Skeletal muscle tissue (tissue), 4 donors: ENCODE data around the gene BOC. TPM values are rescaled to one million over a fixed set of nuclear protein-coding genes. Genes with fewer than 3 reads are reported as not detected.

ENCODE experiments used
- H3K27ac ChIP-seq: one replicate; pipeline ENCODE4 v1.7.0; 2013; ENCODE audit warnings: mild to moderate bottlenecking, low read depth, low read length, inconsistent platforms
- H3K27me3 ChIP-seq, 3 donors: one replicate each; pipeline ENCODE4 v1.7.0; 2013; ENCODE audit warnings: low read length in 3 of 3; ENCODE audit not compliant: control insufficient read depth in 3 of 3, insufficient read depth in 3 of 3
- H3K36me3 ChIP-seq, 3 donors: one replicate each; pipeline ENCODE4 v1.7.0; 2013; ENCODE audit warnings: low read length in 3 of 3; ENCODE audit not compliant: control insufficient read depth in 3 of 3, insufficient read depth in 3 of 3
- H3K4me1 ChIP-seq, 3 donors: one replicate each; pipeline ENCODE4 v1.7.0; 2013; ENCODE audit warnings: low read length in 3 of 3, mild to moderate bottlenecking in 3 of 3; ENCODE audit not compliant: control insufficient read depth in 3 of 3, insufficient read depth in 3 of 3
- H3K4me3 ChIP-seq, 3 donors: one replicate each; pipeline ENCODE4 v1.7.0; 2013; ENCODE audit warnings: low read length in 3 of 3
- H3K9ac ChIP-seq, 3 donors: one replicate each; pipeline ENCODE4 v1.7.0; 2013; ENCODE audit warnings: low read length in 3 of 3, mild to moderate bottlenecking in 3 of 3, moderate library complexity in 2 of 3, low read depth in 1 of 3
- H3K9me3 ChIP-seq, 3 donors: one replicate each; pipeline ENCODE4 v1.7.0; 2013; ENCODE audit warnings: low read length in 3 of 3; ENCODE audit not compliant: control insufficient read depth in 3 of 3
- total RNA-seq: library from RNA; depleted of rRNA; stranded (reverse); fragments of >200 nt; gene quantifications from one replicate; pipeline ENCODE4 v1.2.3, GENCODE V29; 2014
- donor health status: Osteomylitis.

The BOC gene
- total RNA-seq, 1 donor from 2014 or later, result 28.7 TPM

DNA sequence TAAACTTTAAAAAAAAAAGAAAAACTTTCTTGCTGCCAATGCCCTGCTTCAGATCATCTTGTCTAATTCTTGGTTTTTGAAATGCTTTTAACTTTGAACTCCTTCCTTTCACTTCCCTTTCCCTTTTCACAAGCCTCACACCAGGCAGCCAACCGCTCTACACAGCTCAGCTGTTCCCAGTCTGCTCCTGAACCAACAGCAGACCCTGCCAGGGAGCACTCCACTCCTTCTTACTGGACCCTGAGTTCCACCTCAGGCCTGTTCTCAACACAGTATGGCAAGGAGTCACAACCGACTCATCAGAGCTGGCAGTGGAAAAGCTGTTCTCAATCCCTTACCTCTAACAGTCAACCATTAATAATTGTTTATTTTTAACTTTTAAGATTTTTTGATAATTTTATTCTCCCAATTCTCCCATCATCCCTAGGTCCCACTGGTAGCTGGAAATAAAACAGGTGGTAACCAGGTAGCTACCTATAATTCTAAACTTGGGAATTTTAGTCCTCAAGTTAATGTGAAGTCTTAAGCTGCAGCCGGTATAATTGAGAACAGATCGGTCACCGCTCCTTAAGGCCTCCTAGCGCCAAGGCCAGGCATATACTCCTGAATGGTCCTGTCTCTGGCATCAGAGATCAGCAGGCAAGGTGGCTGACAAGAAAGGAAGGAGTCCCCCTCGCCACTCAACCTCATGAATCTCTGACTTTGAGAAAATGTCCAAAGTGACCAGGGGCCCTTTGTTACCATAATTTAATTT lies 43.9 kb downstream of the BOC start:
- H3K9me3 ChIP-seq, result no peaks in the 10 kb centered on the region
- no peak overlapping the region for H3K27ac ChIP-seq
- H3K27me3 ChIP-seq, result no peaks in the 10 kb centered on the region
- no peak overlapping the region for H3K4me3 ChIP-seq
- peaks cover 0 to 10% (median 0%) of the 10 kb centered on the region in 3 donors for H3K36me3 ChIP-seq
- peaks cover 9 to 18% (median 18%) of the 10 kb centered on the region in 3 donors for H3K4me1 ChIP-seq
- H3K9ac ChIP-seq, result peak overlapping the region in 1 of 3 donors; percentile 25

- no peak overlapping the region for H3K27ac ChIP-seq
- H3K4me1 ChIP-seq, result peaks cover 9 to 21% (median 18%) of the 10 kb centered on the region in 3 donors
These were observed 44.7 kb downstream of the BOC start for GRCh38 chr3:113255854-113256615.

DNA sequence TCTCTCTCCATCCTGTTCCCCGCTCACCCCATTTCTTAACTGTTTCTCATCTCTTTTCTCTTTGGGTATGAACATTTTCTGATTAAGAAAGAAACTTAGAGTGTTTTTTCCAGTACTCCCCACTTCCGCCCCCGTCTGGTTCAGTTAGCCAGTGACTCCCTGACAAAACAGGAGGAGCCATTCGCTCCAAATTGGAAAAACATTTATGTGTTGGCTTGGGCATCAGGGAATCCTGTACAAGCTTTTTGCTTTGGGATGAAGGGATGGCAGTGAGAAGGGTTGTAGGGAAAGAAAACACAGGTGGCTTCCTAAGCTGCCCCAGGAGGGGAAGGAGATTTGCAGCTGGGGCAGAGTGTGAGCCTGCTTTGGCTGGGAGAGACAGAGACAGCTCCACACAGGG lies 47.0 kb downstream of the BOC start:
- Histone ChIP-seq H3K4me1 (peaks cover 20 to 33% (median 29%) of the 10 kb centered on the region in 3 donors), H3K9me3 (no peaks in the 10 kb centered on the region), H3K36me3 (no peaks in the 10 kb centered on the region), H3K9ac (no peak overlapping the region), H3K4me3 (no peak overlapping the region), H3K27ac (no peak overlapping the region), H3K27me3 (no peaks in the 10 kb centered on the region)

More at GRCh38 chr3:113255854-113256615, 44.7 kb downstream of the BOC start:
- no peaks in the 10 kb centered on the region for H3K27me3 ChIP-seq
- no peak overlapping the region for H3K9ac ChIP-seq
- H3K36me3 ChIP-seq, result peaks cover 0 to 4% (median 0%) of the 10 kb centered on the region in 3 donors
- no peak overlapping the region for H3K4me3 ChIP-seq
- H3K9me3 ChIP-seq, result no peaks in the 10 kb centered on the region

GRCh38 chr3:113259196-113259595 lies 47.8 kb downstream of the BOC start:
- Histone ChIP-seq H3K36me3 (peaks cover 0 to 2% (median 0%) of the 10 kb centered on the region in 3 donors), H3K9ac (no peak overlapping the region), H3K27ac (no peak overlapping the region), H3K4me1 (peaks cover 25 to 34% (median 28%) of the 10 kb centered on the region in 3 donors), H3K27me3 (no peaks in the 10 kb centered on the region), H3K9me3 (no peaks in the 10 kb centered on the region), H3K4me3 (no peak overlapping the region)

GRCh38 chr3:113261063-113261625 lies 49.8 kb downstream of the BOC start:
- Histone ChIP-seq H3K4me1 (peaks cover 28 to 36% (median 30%) of the 10 kb centered on the region in 3 donors), H3K27ac (peak overlapping the region; percentile 53), H3K9me3 (no peaks in the 10 kb centered on the region), H3K27me3 (no peaks in the 10 kb centered on the region), H3K4me3 (no peak overlapping the region), H3K9ac (no peak overlapping the region), H3K36me3 (peaks cover 0 to 2% (median 0%) of the 10 kb centered on the region in 3 donors)

DNA sequence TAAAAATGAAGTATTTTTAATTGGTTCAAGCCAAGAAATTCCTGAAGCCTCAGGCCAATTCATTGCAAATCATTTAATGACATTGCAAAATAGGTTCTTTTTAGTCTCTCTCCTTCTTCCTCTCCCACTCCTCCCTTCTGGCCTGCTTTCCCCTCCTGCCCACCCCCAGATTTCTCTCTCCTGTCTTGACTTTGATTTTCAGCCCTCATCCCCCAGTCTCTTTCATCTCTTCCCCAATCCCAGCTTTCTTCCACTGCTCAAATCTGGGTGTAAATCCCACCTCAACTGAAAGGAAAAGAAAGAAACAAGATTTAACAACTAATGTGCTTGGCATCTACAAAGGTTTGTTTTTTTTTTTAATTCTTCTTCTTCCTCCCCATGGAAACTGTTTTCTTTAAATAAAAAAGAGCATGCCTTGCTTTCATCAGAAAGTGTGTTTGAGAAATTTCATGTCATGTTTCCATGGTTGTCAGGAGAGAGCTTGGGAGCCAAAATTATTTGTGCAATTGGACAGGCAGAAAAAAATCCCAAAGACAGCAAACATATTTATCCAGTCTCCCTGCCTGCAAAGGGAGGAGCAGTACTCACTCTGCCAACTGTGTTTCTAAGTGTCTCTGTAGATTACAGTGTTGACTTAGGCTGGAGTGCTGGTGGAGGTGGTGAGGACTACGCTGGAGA lies 50.4 kb downstream of the BOC start:
- Histone ChIP-seq H3K36me3 (peaks cover 0 to 2% (median 0%) of the 10 kb centered on the region in 3 donors), H3K27me3 (no peaks in the 10 kb centered on the region), H3K9me3 (no peaks in the 10 kb centered on the region), H3K27ac (peak overlapping the region; percentile 53), H3K4me3 (no peak overlapping the region), H3K9ac (no peak overlapping the region), H3K4me1 (peaks cover 28 to 36% (median 30%) of the 10 kb centered on the region in 3 donors)

DNA sequence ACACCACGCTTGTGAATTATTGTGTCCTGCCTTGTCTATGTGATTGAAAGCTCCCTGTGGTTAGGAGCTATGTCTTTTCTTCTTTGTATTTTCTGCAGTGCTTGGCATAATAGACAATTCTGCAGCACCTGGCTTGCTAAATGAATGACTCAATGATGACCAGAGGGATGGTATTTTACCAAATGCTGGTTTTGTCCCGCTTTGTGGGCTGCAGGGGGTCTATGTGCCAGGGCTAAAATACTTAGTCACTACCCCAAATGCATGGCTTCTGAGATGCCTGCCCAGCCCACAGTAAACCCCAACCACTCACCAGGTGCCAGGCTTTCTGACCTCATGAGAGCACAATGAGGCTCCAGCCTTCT lies 50.9 kb downstream of the BOC start:
- Histone ChIP-seq H3K4me3 (no peak overlapping the region), H3K27me3 (no peaks in the 10 kb centered on the region), H3K9me3 (no peaks in the 10 kb centered on the region), H3K9ac (no peak overlapping the region), H3K4me1 (peaks cover 28 to 36% (median 30%) of the 10 kb centered on the region in 3 donors), H3K27ac (no peak overlapping the region), H3K36me3 (peaks cover 0 to 2% (median 0%) of the 10 kb centered on the region in 3 donors)

- no peak overlapping the region for H3K9ac ChIP-seq
- peaks cover 0 to 3% (median 0%) of the 10 kb centered on the region in 3 donors for H3K36me3 ChIP-seq
- H3K9me3 ChIP-seq, result no peaks in the 10 kb centered on the region
- H3K27me3 ChIP-seq, result no peaks in the 10 kb centered on the region
- H3K27ac ChIP-seq, result peak overlapping the region; percentile 1
- H3K4me3 ChIP-seq, result no peak overlapping the region
- H3K4me1 ChIP-seq, result peaks cover 28 to 36% (median 30%) of the 10 kb centered on the region in 3 donors
These were observed 51.7 kb downstream of the BOC start for GRCh38 chr3:113263020-113263419.

DNA sequence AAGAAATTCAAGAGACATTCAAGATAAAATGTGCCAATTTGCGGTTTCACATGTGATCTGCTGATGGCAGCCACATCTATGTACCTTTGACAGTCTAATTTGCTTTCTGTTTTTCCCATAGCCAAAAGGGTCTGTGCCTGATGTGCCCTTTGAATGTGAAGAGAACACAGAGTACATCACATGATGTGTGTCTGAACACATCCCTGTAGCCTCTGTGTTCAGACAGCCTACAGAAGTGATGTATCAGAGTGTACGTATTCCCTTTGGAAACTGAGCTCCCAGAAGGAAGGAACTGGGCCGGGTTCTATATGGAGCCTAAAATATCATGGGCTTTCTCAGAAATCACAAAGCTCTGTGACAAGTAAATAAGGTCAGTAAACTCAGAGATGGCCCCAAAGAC lies 52.4 kb downstream of the BOC start:
- H3K4me3 ChIP-seq, result no peak overlapping the region
- peak overlapping the region; percentile 36 for H3K27ac ChIP-seq
- H3K9ac ChIP-seq, result no peak overlapping the region
- H3K36me3 ChIP-seq, result peaks cover 0 to 6% (median 6%) of the 10 kb centered on the region in 3 donors
- H3K27me3 ChIP-seq, result no peaks in the 10 kb centered on the region
- H3K4me1 ChIP-seq, result peaks cover 26 to 36% (median 28%) of the 10 kb centered on the region in 3 donors
- H3K9me3 ChIP-seq, result no peaks in the 10 kb centered on the region
